Chondrocyte (in vitro differentiated cells): ENCODE results near the gene SMARCD3. TPM values are rescaled to one million over a fixed set of nuclear protein-coding genes. Genes with fewer than 3 reads are reported as not detected.
A peak's percentile ranks its signal among the peaks of the same experiment; 100 is the strongest.

Experiments used
- DNase-seq: peaks from one replicate; pipeline ENCODE4 v3.0.0; 2021; ENCODE audit warnings: mixed read lengths, low spot score
- H3K27ac Mint-ChIP-seq: one replicate; pipeline ENCODE4 v1.8.0; 2021; ENCODE audit warnings: mild to moderate bottlenecking, moderate library complexity, mixed read lengths; ENCODE audit not compliant: unreplicated experiment
- H3K27me3 Mint-ChIP-seq: 2 replicates; pipeline ENCODE4 v1.8.0; 2021; ENCODE audit warnings: low read depth, mixed read lengths
- H3K36me3 Mint-ChIP-seq: 2 replicates; pipeline ENCODE4 v1.8.0; 2021; ENCODE audit warnings: low read depth, mixed read lengths
- H3K4me1 Mint-ChIP-seq: 2 replicates; pipeline ENCODE4 v1.8.0; 2021; ENCODE audit warnings: low read depth, mild to moderate bottlenecking, mixed read lengths
- H3K4me3 Mint-ChIP-seq: one replicate; pipeline ENCODE4 v1.8.0; 2021; ENCODE audit warnings: mild to moderate bottlenecking, moderate library complexity, mixed read lengths; ENCODE audit not compliant: unreplicated experiment
- H3K9me3 Mint-ChIP-seq: 2 replicates; pipeline ENCODE4 v1.8.0; 2021; ENCODE audit warnings: low read depth, mixed read lengths
- long read RNA-seq: library from polyadenylated mRNA; stranded (forward); transcript quantifications from one replicate; pipeline ENCODE4 v2.0.0, GENCODE V29; 2021
- total RNA-seq: library from RNA; stranded (reverse); gene quantifications from 3 replicates; pipeline ENCODE4 v1.2.1, GENCODE V29; 2021
- TF ChIP-seq, protein P1 (sequence below): fragments of 200-600 bp; sonication (generic); IDR thresholded peaks from 2 replicates; pipeline ENCODE4 v1.5.0; 2021; ENCODE audit warnings: antibody characterized with exemption, mild to moderate bottlenecking, moderate library complexity

SMARCD3 gene
- 105 to 125 TPM (median 120 TPM) in 3 replicates for total RNA-seq
- long read RNA-seq, transcript SMARCD3-203 (14 exons, 2,018 nt), result minor isoform, 56 of 189 reads
- long read RNA-seq, transcript SMARCD3-201 (13 exons, 1,993 nt), result major isoform, 104 of 189 reads
- long read RNA-seq, partial matches to known transcripts, result 4 of 189 reads
- long read RNA-seq, other reads (novel, unspliced or antisense), result 22 of 189 reads

DNA sequence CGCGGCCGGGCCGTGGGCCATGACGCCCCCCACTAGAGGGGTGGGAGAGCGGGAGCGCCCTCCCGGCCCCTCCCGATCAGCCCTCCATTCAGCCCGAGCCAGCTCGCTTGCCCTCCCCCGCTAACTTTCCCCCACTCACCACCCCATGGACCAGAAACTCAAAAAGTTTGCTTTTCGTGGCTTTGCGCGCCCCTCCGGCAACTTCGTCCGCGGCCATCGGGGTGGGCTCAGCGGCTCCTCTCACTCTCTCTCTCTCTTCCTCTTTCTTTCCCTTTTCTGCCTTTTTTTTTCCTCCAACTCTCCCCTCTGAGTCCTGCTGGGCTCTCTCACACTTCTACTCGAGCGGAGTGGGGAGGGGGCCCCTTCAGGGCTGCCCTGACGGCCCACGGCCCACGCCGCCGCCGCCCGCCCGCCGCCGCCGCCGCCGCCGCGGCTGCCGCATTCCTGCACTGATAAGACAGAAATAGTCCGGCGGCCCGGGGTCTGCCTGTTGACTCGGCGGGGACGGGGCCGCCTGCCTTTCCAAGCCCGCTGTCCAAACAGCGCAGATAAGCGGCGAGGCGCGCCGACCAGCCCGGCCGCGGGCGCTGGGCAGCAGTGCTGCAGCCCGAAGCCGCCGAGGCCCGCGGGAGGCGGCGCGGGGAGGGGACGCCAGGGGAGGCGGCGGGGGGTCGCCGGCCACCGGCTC lies at the start of gene SMARCD3:
Gene SMARCD3 (minus strand): TSS at position 349 of the 688 bp plus-strand sequence. CDS start 132 bp downstream, at position 217.
- TF ChIP-seq, protein P1, sequence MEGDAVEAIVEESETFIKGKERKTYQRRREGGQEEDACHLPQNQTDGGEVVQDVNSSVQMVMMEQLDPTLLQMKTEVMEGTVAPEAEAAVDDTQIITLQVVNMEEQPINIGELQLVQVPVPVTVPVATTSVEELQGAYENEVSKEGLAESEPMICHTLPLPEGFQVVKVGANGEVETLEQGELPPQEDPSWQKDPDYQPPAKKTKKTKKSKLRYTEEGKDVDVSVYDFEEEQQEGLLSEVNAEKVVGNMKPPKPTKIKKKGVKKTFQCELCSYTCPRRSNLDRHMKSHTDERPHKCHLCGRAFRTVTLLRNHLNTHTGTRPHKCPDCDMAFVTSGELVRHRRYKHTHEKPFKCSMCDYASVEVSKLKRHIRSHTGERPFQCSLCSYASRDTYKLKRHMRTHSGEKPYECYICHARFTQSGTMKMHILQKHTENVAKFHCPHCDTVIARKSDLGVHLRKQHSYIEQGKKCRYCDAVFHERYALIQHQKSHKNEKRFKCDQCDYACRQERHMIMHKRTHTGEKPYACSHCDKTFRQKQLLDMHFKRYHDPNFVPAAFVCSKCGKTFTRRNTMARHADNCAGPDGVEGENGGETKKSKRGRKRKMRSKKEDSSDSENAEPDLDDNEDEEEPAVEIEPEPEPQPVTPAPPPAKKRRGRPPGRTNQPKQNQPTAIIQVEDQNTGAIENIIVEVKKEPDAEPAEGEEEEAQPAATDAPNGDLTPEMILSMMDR, result no peak
- DNase-seq, result no peak
- Mint-ChIP-seq H3K27ac (peak within 1 kb of the TSS; percentile 100), H3K4me1 (peaks cover 74% of the 10 kb centered on the region), H3K9me3 (no peaks in the 10 kb centered on the region), H3K4me3 (peak within 1 kb of the TSS; percentile 99), H3K36me3 (peaks cover 2% of the 10 kb centered on the region), H3K27me3 (no peaks in the 10 kb centered on the region)

DNA sequence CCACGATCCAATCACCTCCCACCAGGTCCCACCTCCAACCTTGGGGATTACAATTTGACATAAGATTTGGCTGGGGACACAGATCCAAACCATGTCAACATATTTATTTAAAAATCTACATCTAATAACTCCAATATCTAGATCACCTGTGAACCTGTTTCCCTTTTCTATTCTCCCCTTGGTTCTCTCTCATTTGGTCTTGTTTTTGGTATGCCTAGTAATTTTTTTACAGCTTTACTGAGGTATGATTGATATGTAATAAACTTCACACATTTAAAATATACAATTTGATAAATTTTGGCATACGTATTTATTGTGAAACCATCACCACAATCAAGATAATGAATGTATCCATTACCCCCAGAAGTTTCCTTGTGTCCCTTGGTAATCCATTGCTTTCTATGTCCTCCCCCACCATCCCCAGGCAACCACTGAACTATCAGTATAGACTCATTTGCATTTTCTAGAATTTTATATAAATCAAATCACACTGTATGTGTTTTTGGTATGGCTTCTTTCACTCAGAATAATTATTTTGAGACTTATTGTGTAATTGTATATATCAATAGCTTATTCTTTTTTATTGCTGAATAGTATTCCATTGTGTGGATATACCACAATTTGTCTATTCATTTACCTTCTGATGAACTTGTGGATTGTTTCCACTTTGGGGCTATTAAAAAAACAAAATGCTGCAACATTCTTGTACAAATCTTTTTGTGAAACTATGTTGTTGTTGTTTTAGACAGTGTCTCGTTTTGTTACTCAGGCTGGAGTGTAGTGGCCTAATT lies 47.9 kb upstream of the SMARCD3 start:
- Mint-ChIP-seq H3K36me3 (peaks cover 4% of the 10 kb centered on the region), H3K9me3 (peaks cover 4% of the 10 kb centered on the region), H3K27ac (no peak overlapping the region), H3K4me3 (no peak overlapping the region), H3K4me1 (no peaks in the 10 kb centered on the region), H3K27me3 (peaks cover 31% of the 10 kb centered on the region)
- TF ChIP-seq, protein P1, result no peak
- DNase-seq, result no peak

DNA sequence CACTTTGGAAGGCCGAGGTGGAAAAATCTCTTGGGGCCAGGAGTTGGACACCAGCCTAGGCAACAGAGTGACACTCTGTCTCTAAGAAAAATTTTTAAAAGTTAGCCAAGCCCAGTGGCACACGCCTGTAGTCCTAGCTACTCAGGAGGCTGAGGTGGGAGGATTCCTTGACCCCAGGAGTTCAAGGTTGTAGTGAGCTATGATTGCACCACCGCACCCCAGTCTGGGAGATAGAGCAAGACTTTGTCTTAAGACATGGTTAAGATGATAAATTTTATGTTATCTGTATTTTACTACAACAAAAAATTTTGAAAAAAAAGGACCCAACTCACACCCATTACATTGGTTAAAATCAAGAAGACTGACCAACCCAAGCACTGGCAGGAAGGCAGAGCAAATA lies 44.4 kb upstream of the SMARCD3 start:
- no peaks in the 10 kb centered on the region for H3K4me1 Mint-ChIP-seq
- H3K9me3 Mint-ChIP-seq, result no peaks in the 10 kb centered on the region
- no peak for DNase-seq
- H3K36me3 Mint-ChIP-seq, result peaks cover 3% of the 10 kb centered on the region
- H3K27me3 Mint-ChIP-seq, result peaks cover 22% of the 10 kb centered on the region
- H3K27ac Mint-ChIP-seq, result no peak overlapping the region
- TF ChIP-seq, protein P1, result no peak
- no peak overlapping the region for H3K4me3 Mint-ChIP-seq

DNA sequence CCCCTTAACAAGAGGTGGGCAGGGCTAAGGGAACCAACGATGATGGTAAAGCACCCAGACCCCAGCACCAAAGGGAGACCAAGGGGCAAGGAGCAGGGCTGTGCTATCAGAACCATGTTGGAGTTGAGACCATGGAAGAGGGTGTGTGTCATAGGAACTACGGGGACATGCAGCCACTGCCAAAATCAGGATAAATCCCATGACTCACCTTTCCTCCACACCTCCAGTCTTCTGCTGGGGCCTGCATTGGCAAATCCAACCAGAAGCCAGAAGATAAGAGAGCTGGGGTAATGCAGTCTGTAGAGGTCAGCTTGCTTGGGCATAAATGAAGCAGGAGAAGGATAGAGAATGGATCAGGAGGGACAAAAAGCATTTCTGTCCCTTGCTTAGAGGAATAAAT lies 42.7 kb upstream of the SMARCD3 start:
- peaks cover 26% of the 10 kb centered on the region for H3K27me3 Mint-ChIP-seq
- H3K27ac Mint-ChIP-seq, result no peak overlapping the region
- peaks cover 3% of the 10 kb centered on the region for H3K36me3 Mint-ChIP-seq
- H3K9me3 Mint-ChIP-seq, result no peaks in the 10 kb centered on the region
- DNase-seq, result no peak
- H3K4me3 Mint-ChIP-seq, result no peak overlapping the region
- H3K4me1 Mint-ChIP-seq, result peaks cover 5% of the 10 kb centered on the region
- TF ChIP-seq, protein P1, result no peak

DNA sequence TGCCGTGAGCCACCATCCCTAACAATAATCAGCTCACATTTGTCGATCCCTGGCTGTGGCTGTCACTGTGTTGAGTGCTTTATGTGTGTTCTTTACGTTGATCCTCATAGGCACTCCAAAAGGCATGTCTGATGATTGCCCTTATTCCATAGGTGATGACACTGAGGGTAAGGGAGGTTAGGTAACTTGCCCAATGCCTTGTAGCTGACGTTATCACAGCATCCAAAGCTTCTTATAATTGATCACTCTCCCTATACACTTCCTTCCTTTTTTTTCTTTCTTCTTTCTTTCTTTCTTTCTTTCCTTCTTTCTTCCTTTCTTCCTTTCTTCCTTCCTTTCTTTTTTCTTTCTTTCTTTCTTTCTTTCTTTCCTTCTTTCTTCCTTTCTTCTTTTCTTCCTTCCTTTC lies 41.9 kb upstream of the SMARCD3 start:
- Mint-ChIP-seq H3K4me1 (peaks cover 10% of the 10 kb centered on the region), H3K27me3 (peaks cover 28% of the 10 kb centered on the region), H3K27ac (no peak overlapping the region), H3K36me3 (no peaks in the 10 kb centered on the region), H3K9me3 (no peaks in the 10 kb centered on the region), H3K4me3 (no peak overlapping the region)
- no peak for DNase-seq
- TF ChIP-seq, protein P1, result no peak
